Erythroblast (primary cell): ENCODE data around the gene LDLRAP1.

Experiments used
- GATA1 ChIP-seq: IDR thresholded peaks from 2 replicates; pipeline ENCODE4 v1.6.1; 2011; ENCODE audit warnings: low read depth, mild to moderate bottlenecking, control low read depth, low read length, moderate library complexity
- POLR2A ChIP-seq: IDR thresholded peaks from 2 replicates; pipeline ENCODE4 v1.6.1; 2011; ENCODE audit warnings: mild to moderate bottlenecking, low read length

DNA sequence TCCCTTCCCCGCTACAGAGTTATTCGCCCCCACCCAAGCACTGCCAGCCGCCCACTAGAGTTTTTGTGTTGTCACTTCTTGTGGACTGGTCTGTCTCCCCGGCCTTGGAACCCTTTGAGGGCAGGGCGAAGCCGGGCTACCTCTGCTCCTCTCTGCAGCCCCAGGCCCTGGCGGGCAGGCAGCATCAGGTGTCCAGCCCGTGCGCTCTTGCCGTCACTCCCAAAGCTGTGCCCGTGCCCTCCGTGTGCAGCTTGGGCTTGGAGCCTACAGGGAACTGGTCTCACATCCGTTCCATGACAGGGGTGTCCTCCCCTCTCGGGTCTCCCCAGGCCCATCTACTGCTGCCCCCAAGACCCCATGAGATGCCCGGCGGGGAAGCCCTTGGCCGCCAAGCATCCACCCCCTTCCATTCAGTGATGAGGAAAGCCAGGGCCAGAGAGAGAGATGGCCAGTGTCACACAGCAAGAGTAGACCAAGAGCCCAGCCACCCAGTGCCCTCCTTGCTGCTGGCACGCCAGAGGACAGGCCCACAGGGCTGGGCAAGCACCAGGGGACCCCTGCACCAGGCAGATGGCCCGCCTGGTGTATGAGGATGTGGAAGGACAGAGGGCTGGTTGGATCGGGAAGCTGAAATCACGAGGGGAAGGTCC is 15.3 kb upstream of the LDLRAP1 start:
- TF ChIP-seq POLR2A (no peak), GATA1 (no peak)
